A549 (cell line): ENCODE data around the gene TMEM132D. TPM values are rescaled to one million over a fixed set of nuclear protein-coding genes. Genes with fewer than 3 reads are reported as not detected.
A peak's percentile ranks its signal among the peaks of the same experiment; 100 is the strongest.

ENCODE experiments used
- ATAC-seq, 2 experiments: fragments of 200-7000 bp in 1 of 2; fragments of >200 bp in 1 of 2; cut with Nextera tagmentation in 1 of 2; cut with Tn5 transposase in 1 of 2; 3 replicates each; pipeline versions ENCODE4 v1.8.0 to v1.9.1; 2018 to 2020; ENCODE audit warnings: mild to moderate bottlenecking in 1 of 2, moderate library complexity in 1 of 2
- CTCF ChIA-PET: fragments of 300-600 bp; sonication (Branson Sonifier 250); formaldehyde crosslinking; extraction: SDS; loops from one replicate; lab custom pipeline; 2021; ENCODE audit warnings: antibody characterized with exemption, inconsistent platforms; lab: Yijun Ruan, JAX
- POLR2A ChIA-PET: fragments of 350-600 bp; formaldehyde crosslinking; extraction: SDS; loops from one replicate; lab custom pipeline; 2021; ENCODE audit warnings: antibody characterized with exemption, inconsistent platforms; lab: Yijun Ruan, JAX
- DNase-seq, 2 experiments: peaks; one replicate each; pipeline versions ENCODE4 v3.0.0 to v3.0.0-alpha.2; 2011 to 2016; ENCODE audit warnings: low read depth in 1 of 2, low spot score in 1 of 2
- FAIRE-seq: peaks from 2 replicates; lab custom pipeline; 2011; peaks lifted over from hg19 to GRCh38; lab: Jason Lieb, UNC
- H3K27ac ChIP-seq, 2 experiments: fragments of >200 bp; sonication (Bioruptor Twin); formaldehyde crosslinking; 3 replicates each; pipeline ENCODE4 v1.5.1; 2016 to 2017
- H3K4me1 ChIP-seq: fragments of >200 bp; sonication (Bioruptor Twin); formaldehyde crosslinking; 3 replicates; pipeline ENCODE4 v1.6.1; 2016
- H3K4me2 ChIP-seq: fragments of >200 bp; sonication (Bioruptor Twin); formaldehyde crosslinking; 3 replicates; pipeline ENCODE4 v1.6.1; 2016
- H3K4me3 ChIP-seq: fragments of >200 bp; sonication (Bioruptor Twin); formaldehyde crosslinking; 3 replicates; pipeline ENCODE4 v1.5.1; 2016
- H3K9me3 ChIP-seq: fragments of >200 bp; sonication (Bioruptor Twin); formaldehyde crosslinking; 3 replicates; pipeline ENCODE4 v1.6.1; 2016
- ATOH8 ChIP-seq: fragments of 250-450 bp; sonication (Bioruptor Pico); IDR thresholded peaks from 2 replicates; pipeline ENCODE4 v1.5.0; 2020; ENCODE audit warnings: low read depth, mild to moderate bottlenecking, moderate library complexity
- BHLHE40 ChIP-seq: IDR thresholded peaks from 2 replicates; pipeline ENCODE4 v1.6.1; 2012; ENCODE audit warnings: low read depth, low read length, inconsistent platforms
- CBX8 ChIP-seq: fragments of 200-600 bp; sonication (generic); IDR thresholded peaks from 2 replicates; pipeline ENCODE4 v1.6.1; 2016
- EHMT2 ChIP-seq: fragments of 200-600 bp; sonication (generic); IDR thresholded peaks from 2 replicates; pipeline ENCODE4 v1.6.1; 2016; ENCODE audit warnings: antibody characterized with exemption, low read depth, mild to moderate bottlenecking, moderate library complexity
- FOSB ChIP-seq: fragments of 250-450 bp; sonication (Bioruptor Pico); IDR thresholded peaks from 2 replicates; pipeline ENCODE4 v1.5.0; 2020; ENCODE audit warnings: mild to moderate bottlenecking, moderate library complexity
- GATA3 ChIP-seq: IDR thresholded peaks from 2 replicates; pipeline ENCODE4 v1.6.1; 2012; ENCODE audit warnings: borderline replicate concordance
- HDAC2 ChIP-seq: fragments of 200-600 bp; sonication (generic); IDR thresholded peaks from 2 replicates; pipeline ENCODE4 v1.6.1; 2016
- HEYL ChIP-seq: fragments of 250-450 bp; sonication (Bioruptor Pico); IDR thresholded peaks from 2 replicates; pipeline ENCODE4 v1.8.0; 2021; ENCODE audit warnings: mild to moderate bottlenecking, moderate library complexity
- KDM1A ChIP-seq: fragments of 200-600 bp; sonication (generic); IDR thresholded peaks from 2 replicates; pipeline ENCODE4 v1.6.1; 2016; ENCODE audit warnings: low read depth, mild to moderate bottlenecking
- MYC ChIP-seq: IDR thresholded peaks from 2 replicates; pipeline ENCODE4 v1.6.1; 2012; ENCODE audit warnings: mild to moderate bottlenecking, inconsistent platforms, low read length, improper control_type of control experiment, borderline replicate concordance
- NR3C1 ChIP-seq: fragments of >200 bp; sonication (Bioruptor Twin); formaldehyde crosslinking; IDR thresholded peaks from 3 replicates; pipeline ENCODE4 v1.6.1; 2017
- POLR2AphosphoS2 ChIP-seq: conservative IDR thresholded peaks from 2 replicates; pipeline ENCODE4 v1.6.1; 2012; ENCODE audit warnings: low read length, improper control_type of control experiment, inconsistent platforms
- RNF2 ChIP-seq: fragments of 200-600 bp; sonication (generic); IDR thresholded peaks from 2 replicates; pipeline ENCODE4 v1.6.1; 2016; ENCODE audit warnings: low read depth, mild to moderate bottlenecking, antibody characterized with exemption, moderate library complexity, borderline replicate concordance
- SMC3 ChIP-seq: fragments of >200 bp; sonication (Bioruptor Twin); formaldehyde crosslinking; IDR thresholded peaks from 3 replicates; pipeline ENCODE4 v1.6.1; 2018; ENCODE audit warnings: inconsistent platforms
- TFCP2L1 ChIP-seq: fragments of 250-450 bp; sonication (Bioruptor Pico); IDR thresholded peaks from 2 replicates; pipeline ENCODE4 v1.5.0; 2021; ENCODE audit warnings: mild to moderate bottlenecking
- TP53 ChIP-seq: fragments of 250-450 bp; sonication (Bioruptor Pico); IDR thresholded peaks from 2 replicates; pipeline ENCODE4 v1.5.0; 2021; ENCODE audit warnings: mild to moderate bottlenecking, moderate library complexity
- ZC3H11A ChIP-seq: fragments of 450-650 bp; IDR thresholded peaks from 2 replicates; pipeline ENCODE4 v1.6.1; 2014; ENCODE audit warnings: antibody characterized with exemption, mild to moderate bottlenecking
- ZFP36 ChIP-seq: fragments of 450-650 bp; IDR thresholded peaks from 2 replicates; pipeline ENCODE4 v1.6.1; 2014; ENCODE audit warnings: borderline replicate concordance; ENCODE audit not compliant: partially characterized antibody
- ZSCAN20 ChIP-seq: fragments of 250-450 bp; sonication (Bioruptor Pico); IDR thresholded peaks from 2 replicates; pipeline ENCODE4 v1.8.0; 2022; ENCODE audit warnings: mild to moderate bottlenecking, moderate library complexity
- WGBS: methylation state at CpG from one replicate; pipeline ENCODE4 v1.1.6; 2017; ENCODE audit errors: missing lambda C conversion rate; 5-methylcytosine and 5-hydroxymethylcytosine counted together
- polyA plus RNA-seq, 4 experiments: library from polyadenylated mRNA; depleted of rRNA in 3 of 4; stranded (reverse); fragments of >200 nt; fragmentation: RNase III in 1 of 4; extraction: RNeasy Plus Mini Kit Qiagen cat#74134 plus additional on column Dnase treatment in 1 of 4; gene quantifications; 2 replicates in 3 of 4; 3 replicates in 1 of 4; pipeline ENCODE4 v1.2.3, GENCODE V29; 2011 to 2017
- TF ChIP-seq, protein P1 (sequence below): fragments of 450-650 bp; IDR thresholded peaks from 2 replicates; pipeline ENCODE4 v1.6.1; 2014; ENCODE audit warnings: antibody characterized with exemption
- TF ChIP-seq, protein P2 (sequence below): fragments of >200 bp; sonication (Bioruptor Twin); formaldehyde crosslinking; IDR thresholded peaks from 2 replicates; pipeline ENCODE4 v1.6.1; 2016
- TF ChIP-seq, protein P3 (sequence below): IDR thresholded peaks from 2 replicates; pipeline ENCODE4 v1.6.1; 2012
- TF ChIP-seq, protein P4 (sequence below): IDR thresholded peaks from 2 replicates; pipeline ENCODE4 v1.6.1; 2012

Gene TMEM132D
- polyA plus RNA-seq, 2 of the 4 experiments (the other 2 are of a cell fraction), result not detected

DNA sequence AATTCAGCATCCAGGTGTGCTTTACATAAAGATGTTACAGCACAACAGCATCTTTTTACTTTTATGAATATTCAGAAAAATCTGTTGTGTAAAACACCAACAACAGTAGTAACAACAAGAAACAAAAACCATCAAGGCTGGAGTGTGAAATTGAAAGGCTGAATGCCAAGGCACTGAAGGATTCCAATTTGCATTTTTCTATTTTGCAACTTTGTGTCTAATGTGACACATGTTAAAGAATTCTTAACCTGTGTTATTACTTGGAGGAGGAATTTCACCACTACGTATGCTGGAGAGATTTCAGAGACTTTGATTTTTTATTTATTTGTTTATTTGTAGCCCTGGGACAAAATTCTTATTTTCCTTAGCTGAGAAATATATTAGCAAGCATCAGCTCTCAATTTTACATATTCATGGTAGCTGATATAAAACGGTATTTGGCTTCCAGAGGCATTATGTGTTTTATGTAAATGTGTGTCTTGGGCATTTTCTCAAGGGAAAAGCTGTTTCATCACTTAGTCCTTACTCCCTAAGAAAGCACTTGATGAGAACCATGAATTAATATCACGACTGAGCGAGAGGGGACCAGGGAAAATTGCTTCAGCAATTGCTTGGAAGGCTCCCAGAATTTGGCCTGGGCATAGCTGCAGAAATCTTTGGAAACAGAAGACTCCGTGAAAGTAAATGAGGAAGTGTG lies 475.4 kb downstream of the TMEM132D start:
- DNase-seq (no peak), FAIRE-seq (no peak), ATAC-seq (no peak)
- Histone ChIP-seq H3K9me3 (no peaks in the 10 kb centered on the region; the same call in 2 of the 3 replicates), H3K4me3 (no peak overlapping the region), H3K4me1 (no peaks in the 10 kb centered on the region), H3K4me2 (no peak overlapping the region), H3K27ac (no peak overlapping the region)
- TF ChIP-seq NR3C1 (no peak), GATA3 (no peak), TFCP2L1 (CRISPR knock-in tag) (no peak)
- TF ChIP-seq, protein P1, sequence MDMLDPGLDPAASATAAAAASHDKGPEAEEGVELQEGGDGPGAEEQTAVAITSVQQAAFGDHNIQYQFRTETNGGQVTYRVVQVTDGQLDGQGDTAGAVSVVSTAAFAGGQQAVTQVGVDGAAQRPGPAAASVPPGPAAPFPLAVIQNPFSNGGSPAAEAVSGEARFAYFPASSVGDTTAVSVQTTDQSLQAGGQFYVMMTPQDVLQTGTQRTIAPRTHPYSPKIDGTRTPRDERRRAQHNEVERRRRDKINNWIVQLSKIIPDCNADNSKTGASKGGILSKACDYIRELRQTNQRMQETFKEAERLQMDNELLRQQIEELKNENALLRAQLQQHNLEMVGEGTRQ, result no peak
- CTCF ChIA-PET, result interaction anchor here (0.6 kb wide), 1 partner anchor 91 kb away, joined by 3 read pairs; no protein-coding TSS in a partner anchor
- WGBS, result 5% methylated on average over 5 of the region's 5 CpGs
- POLR2A ChIA-PET, result no interaction called here

DNA sequence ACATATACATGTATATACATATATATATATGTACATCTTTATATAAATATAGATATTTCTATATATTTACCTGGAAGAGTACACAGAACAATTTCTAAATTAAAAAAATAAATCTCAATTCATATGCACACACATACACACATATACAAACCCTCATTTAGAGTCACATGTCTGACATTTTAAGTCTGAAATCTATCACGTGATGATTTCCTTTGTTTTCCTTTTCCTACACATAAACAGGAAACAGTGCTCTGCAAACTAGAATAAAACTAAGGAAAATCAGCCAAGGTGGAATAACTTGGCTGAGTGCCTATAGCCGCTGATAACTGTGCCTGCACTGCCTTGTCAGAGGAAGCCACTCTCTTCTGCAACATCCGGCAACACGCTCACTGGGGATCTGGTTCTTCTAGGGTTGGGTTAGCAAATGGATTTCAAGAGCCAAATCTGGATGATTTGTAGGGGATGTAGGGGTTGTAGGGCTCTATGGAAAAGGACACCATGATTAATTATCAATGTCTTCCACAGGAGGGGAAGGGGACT lies 480.7 kb downstream of the TMEM132D start:
- POLR2A ChIA-PET, result no interaction called here
- Histone ChIP-seq H3K4me3 (no peak overlapping the region), H3K27ac (no peak overlapping the region), H3K4me2 (no peak overlapping the region), H3K9me3 (no peaks in the 10 kb centered on the region; the same call in 2 of the 3 replicates), H3K4me1 (no peaks in the 10 kb centered on the region)
- ATAC-seq (no peak), FAIRE-seq (no peak), DNase-seq (no peak)
- no peak for TF ChIP-seq GATA3
- TF ChIP-seq, protein P2, sequence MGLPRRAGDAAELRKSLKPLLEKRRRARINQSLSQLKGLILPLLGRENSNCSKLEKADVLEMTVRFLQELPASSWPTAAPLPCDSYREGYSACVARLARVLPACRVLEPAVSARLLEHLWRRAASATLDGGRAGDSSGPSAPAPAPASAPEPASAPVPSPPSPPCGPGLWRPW, result no peak
- TF ChIP-seq ZFP36, result no peak
- TF ChIP-seq, protein P1, result peak; percentile 64
- no peak for TF ChIP-seq HEYL (CRISPR knock-in tag)
- CTCF ChIA-PET, result no interaction called here
- WGBS, result 24% methylated on average over 4 of the region's 4 CpGs

- no peak for TF ChIP-seq POLR2AphosphoS2
- no peak for TF ChIP-seq KDM1A
- no peak for TF ChIP-seq HDAC2
- no peak for TF ChIP-seq TP53 (CRISPR knock-in tag)
- TF ChIP-seq, protein P3, sequence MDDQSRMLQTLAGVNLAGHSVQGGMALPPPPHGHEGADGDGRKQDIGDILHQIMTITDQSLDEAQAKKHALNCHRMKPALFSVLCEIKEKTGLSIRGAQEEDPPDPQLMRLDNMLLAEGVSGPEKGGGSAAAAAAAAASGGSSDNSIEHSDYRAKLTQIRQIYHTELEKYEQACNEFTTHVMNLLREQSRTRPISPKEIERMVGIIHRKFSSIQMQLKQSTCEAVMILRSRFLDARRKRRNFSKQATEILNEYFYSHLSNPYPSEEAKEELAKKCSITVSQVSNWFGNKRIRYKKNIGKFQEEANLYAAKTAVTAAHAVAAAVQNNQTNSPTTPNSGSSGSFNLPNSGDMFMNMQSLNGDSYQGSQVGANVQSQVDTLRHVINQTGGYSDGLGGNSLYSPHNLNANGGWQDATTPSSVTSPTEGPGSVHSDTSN, result no peak
- CTCF ChIA-PET, result no interaction called here
- Histone ChIP-seq H3K4me3 (no peak overlapping the region), H3K27ac (no peak overlapping the region), H3K9me3 (no peaks in the 10 kb centered on the region), H3K4me2 (no peak overlapping the region), H3K4me1 (no peaks in the 10 kb centered on the region)
- ATAC-seq, result no peak
- WGBS, result 0% methylated on average over 2 of the region's 2 CpGs
- POLR2A ChIA-PET, result no interaction called here
- FAIRE-seq, result no peak
- no peak for DNase-seq
Observed at GRCh38 chr12:129413295-129413694, 490.5 kb downstream of the TMEM132D start.

DNA sequence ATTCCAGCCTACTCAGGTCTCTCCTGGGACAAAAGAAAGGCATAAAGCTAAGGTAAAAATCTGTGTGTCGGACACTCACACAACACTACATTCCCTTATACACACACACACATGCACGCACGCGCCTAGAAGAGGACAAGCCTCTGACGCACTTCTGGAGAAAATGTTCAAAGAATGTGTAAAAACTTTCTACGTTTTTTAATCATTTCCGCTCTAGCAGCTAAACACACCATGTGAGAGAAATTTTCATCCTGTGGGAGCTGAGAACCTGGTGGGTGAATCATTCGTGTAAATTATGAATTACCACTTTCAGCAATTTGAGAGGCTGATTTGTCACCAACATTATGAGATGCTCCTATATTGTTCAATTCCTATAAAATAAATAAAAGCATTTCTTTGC lies 494.5 kb downstream of the TMEM132D start:
- 17% methylated on average over 8 of the region's 8 CpGs for WGBS
- ChIA-PET CTCF (no interaction called here), POLR2A (no interaction called here)
- H3K4me2 ChIP-seq, result no peak overlapping the region
- H3K4me1 ChIP-seq, result no peaks in the 10 kb centered on the region
- FAIRE-seq, result no peak
- no peak for DNase-seq
- no peak overlapping the region for H3K27ac ChIP-seq
- ATAC-seq, result no peak
- no peaks in the 10 kb centered on the region for H3K9me3 ChIP-seq
- H3K4me3 ChIP-seq, result no peak overlapping the region
- TF ChIP-seq, protein P3, result no peak
- no peak for TF ChIP-seq POLR2AphosphoS2
- no peak for TF ChIP-seq ZC3H11A
- TF ChIP-seq SMC3, result no peak
- TF ChIP-seq RNF2, result no peak
- TF ChIP-seq ZSCAN20 (CRISPR knock-in tag), result no peak
- TF ChIP-seq, protein P4, sequence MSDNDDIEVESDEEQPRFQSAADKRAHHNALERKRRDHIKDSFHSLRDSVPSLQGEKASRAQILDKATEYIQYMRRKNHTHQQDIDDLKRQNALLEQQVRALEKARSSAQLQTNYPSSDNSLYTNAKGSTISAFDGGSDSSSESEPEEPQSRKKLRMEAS, result no peak
- no peak for TF ChIP-seq EHMT2
- no peak for TF ChIP-seq BHLHE40
- TF ChIP-seq ZFP36, result no peak
- TF ChIP-seq ATOH8 (CRISPR knock-in tag), result no peak
- TF ChIP-seq, protein P1, result no peak
- no peak for TF ChIP-seq FOSB (CRISPR knock-in tag)
- TF ChIP-seq MYC, result no peak
- no peak for TF ChIP-seq CBX8
